Stomach (tissue), 9 donors: ENCODE data around the gene FREM2. TPM values are rescaled to one million over a fixed set of nuclear protein-coding genes. Genes with fewer than 3 reads are reported as not detected.

Source experiments
- DNase-seq, 2 donors: peaks; one replicate each; pipeline versions ENCODE4 v3.0.0 to v3.0.0-alpha.2; 2013 to 2019
- H3K27ac ChIP-seq, 5 donors: fragments of 200-600 bp in 4 of 5; sonication (generic) in 4 of 5; one replicate each; pipeline ENCODE4 v1.5.1; 2013 to 2019; ENCODE audit warnings: mild to moderate bottlenecking in 1 of 5, moderate library complexity in 1 of 5
- H3K27me3 ChIP-seq, 3 donors: fragments of 200-600 bp; sonication (generic); one replicate each; pipeline ENCODE4 v1.5.1; 2017 to 2019; ENCODE audit warnings: mixed run types in 1 of 3
- H3K36me3 ChIP-seq, 4 donors: fragments of 200-600 bp; sonication (generic); 1 replicate in 3 of 4; 2 replicates in 1 of 4; pipeline ENCODE4 v1.5.1; 2016 to 2019
- H3K4me1 ChIP-seq, 4 donors: fragments of 200-600 bp; sonication (generic); one replicate each; pipeline ENCODE4 v1.5.1; 2016 to 2019
- H3K4me3 ChIP-seq, 4 donors: fragments of 200-600 bp; sonication (generic) in 3 of 4; one replicate each; pipeline ENCODE4 v1.5.1; 2016 to 2019; ENCODE audit warnings: mild to moderate bottlenecking in 1 of 4
- H3K9me3 ChIP-seq, 4 donors: fragments of 200-600 bp; sonication (generic); one replicate each; pipeline ENCODE4 v1.5.1; 2016 to 2019
- EP300 ChIP-seq: sonication (generic); formaldehyde crosslinking; IDR thresholded peaks from one replicate; pipeline ENCODE4 v1.6.1; 2017; ENCODE audit warnings: antibody characterized with exemption
- POLR2A ChIP-seq, 4 donors: fragments of 450-650 bp; IDR thresholded peaks; one replicate each; pipeline ENCODE4 v1.6.1; 2016; ENCODE audit warnings: antibody characterized with exemption in 4 of 4, control low read depth in 2 of 4, mild to moderate bottlenecking in 1 of 4, moderate library complexity in 1 of 4
- POLR2AphosphoS5 ChIP-seq, 3 donors: sonication (generic); formaldehyde crosslinking; IDR thresholded peaks; one replicate each; pipeline ENCODE4 v1.6.1; 2016; ENCODE audit warnings: antibody characterized with exemption in 3 of 3
- WGBS, 5 donors: extraction: QIAGEN DNeasy Blood & Tissue Kit in 3 of 5; methylation state at CpG; one replicate each; pipeline versions ENCODE4 v1.1.5 to v1.1.7; 2013 to 2018; 5-methylcytosine and 5-hydroxymethylcytosine counted together
- intact Hi-C: fragments of 100-400 bp; cut with DNase I; formaldehyde crosslinking; loops from one replicate; pipeline ENCODE4 v1.15.1; 2023; ENCODE audit warnings: low total_unique reads
- polyA plus RNA-seq, 3 donors: library from polyadenylated mRNA; stranded (reverse); fragments of 200-250 nt; gene quantifications; one replicate each; pipeline ENCODE4 v1.2.3, GENCODE V29; 2013
- total RNA-seq, 5 donors: library from RNA; depleted of rRNA; stranded (reverse); fragments of >200 nt; gene quantifications; one replicate each; pipeline versions ENCODE4 v1.1.0 to v1.2.3, GENCODE V29; 2014 to 2016
- TF ChIP-seq, protein P1 (sequence below), 7 experiments: fragments of 450-650 bp in 4 of 7; fragments of 200-600 bp in 3 of 7; sonication (generic) in 3 of 7; IDR thresholded peaks; one replicate each; pipeline ENCODE4 v1.5.1; 2016 to 2019; ENCODE audit warnings: antibody characterized with exemption in 7 of 7, control low read depth in 2 of 7, mild to moderate bottlenecking in 1 of 7
- donor health status: healthy with polysubstance abuse.
- donor health status: Bipolar disorder and iron deficiency.
- donor health status: healthy.

FREM2 gene
- total and polyA plus RNA-seq, 8 donors, result 0.37 to 18.0 (median 1.3) TPM

DNA sequence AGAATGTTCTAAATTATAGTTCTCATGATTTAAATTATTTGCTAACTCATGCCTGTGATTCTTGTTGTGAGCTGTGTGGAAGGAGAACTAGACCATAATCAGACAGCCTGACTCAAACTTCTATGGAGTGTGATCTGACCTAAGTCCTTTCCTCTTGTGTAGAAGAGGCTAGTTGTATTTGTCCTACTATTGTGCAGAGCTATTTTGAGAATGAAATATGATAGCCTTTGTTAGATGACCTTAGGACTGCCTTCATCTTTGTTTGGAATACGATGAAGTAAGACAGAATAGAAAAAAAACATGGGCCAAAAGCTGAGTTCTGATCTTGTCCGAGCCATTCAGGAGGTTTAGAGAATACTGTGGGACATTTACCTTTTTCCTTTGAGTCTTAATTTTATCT lies 184.4 kb downstream of the FREM2 start:
- H3K9me3 ChIP-seq, result no peaks in the 10 kb centered on the region
- peaks cover 0 to 4% (median 0%) of the 10 kb centered on the region in 4 donors for H3K36me3 ChIP-seq
- TF ChIP-seq, protein P1, sequence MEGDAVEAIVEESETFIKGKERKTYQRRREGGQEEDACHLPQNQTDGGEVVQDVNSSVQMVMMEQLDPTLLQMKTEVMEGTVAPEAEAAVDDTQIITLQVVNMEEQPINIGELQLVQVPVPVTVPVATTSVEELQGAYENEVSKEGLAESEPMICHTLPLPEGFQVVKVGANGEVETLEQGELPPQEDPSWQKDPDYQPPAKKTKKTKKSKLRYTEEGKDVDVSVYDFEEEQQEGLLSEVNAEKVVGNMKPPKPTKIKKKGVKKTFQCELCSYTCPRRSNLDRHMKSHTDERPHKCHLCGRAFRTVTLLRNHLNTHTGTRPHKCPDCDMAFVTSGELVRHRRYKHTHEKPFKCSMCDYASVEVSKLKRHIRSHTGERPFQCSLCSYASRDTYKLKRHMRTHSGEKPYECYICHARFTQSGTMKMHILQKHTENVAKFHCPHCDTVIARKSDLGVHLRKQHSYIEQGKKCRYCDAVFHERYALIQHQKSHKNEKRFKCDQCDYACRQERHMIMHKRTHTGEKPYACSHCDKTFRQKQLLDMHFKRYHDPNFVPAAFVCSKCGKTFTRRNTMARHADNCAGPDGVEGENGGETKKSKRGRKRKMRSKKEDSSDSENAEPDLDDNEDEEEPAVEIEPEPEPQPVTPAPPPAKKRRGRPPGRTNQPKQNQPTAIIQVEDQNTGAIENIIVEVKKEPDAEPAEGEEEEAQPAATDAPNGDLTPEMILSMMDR (IDR thresholded peaks at IDR 0.05), result no peak
- no peak for TF ChIP-seq EP300
- no peak for TF ChIP-seq POLR2AphosphoS5 (IDR thresholded peaks at IDR 0.05)
- TF ChIP-seq POLR2A (IDR thresholded peaks at IDR 0.05), result no peak
- no peak overlapping the region for H3K27ac ChIP-seq
- H3K27me3 ChIP-seq, result no peaks in the 10 kb centered on the region
- no peak overlapping the region for H3K4me3 ChIP-seq
- WGBS, 5 donors, result 27 to 69% (median 56%) methylated on average over 2 of the region's 2 CpGs
- H3K4me1 ChIP-seq, result peaks cover 0 to 10% (median 0%) of the 10 kb centered on the region in 4 donors
- intact Hi-C loops, result no loop called here
- DNase-seq, result no peak

DNA sequence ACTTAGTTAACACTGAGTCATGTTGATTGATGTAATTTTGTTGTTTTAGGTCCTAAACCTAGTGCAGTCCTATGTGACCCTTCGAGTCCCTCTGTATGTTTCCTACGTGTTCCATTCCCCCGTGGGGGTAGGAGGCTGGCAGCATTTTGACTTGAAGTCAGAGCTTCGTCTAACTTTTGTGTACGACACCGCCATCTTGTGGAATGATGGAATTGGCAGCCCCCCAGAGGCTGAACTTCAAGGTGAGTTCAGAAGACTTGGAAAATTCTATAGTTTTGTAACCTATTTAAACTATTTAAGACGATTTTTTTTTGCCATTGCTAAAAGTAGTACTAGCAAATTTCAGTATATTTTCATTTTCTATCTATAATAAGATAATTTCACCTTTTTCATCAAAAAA lies 185.8 kb downstream of the FREM2 start:
- Histone ChIP-seq H3K27ac (no peak overlapping the region), H3K36me3 (peaks cover 0 to 4% (median 0%) of the 10 kb centered on the region in 4 donors), H3K4me3 (no peak overlapping the region), H3K27me3 (no peaks in the 10 kb centered on the region), H3K4me1 (peaks cover 0 to 10% (median 0%) of the 10 kb centered on the region in 4 donors), H3K9me3 (no peaks in the 10 kb centered on the region)
- intact Hi-C loops, result no loop called here
- peak in 1 of 2 donors; percentile 73 for DNase-seq
- WGBS, 5 donors, result 36 to 49% (median 41%) methylated on average over 7 of the region's 7 CpGs
- TF ChIP-seq POLR2A (IDR thresholded peaks at IDR 0.05), result no peak
- TF ChIP-seq, protein P1 (IDR thresholded peaks at IDR 0.05), result peak in 1 of 7 experiments; percentile 7

DNA sequence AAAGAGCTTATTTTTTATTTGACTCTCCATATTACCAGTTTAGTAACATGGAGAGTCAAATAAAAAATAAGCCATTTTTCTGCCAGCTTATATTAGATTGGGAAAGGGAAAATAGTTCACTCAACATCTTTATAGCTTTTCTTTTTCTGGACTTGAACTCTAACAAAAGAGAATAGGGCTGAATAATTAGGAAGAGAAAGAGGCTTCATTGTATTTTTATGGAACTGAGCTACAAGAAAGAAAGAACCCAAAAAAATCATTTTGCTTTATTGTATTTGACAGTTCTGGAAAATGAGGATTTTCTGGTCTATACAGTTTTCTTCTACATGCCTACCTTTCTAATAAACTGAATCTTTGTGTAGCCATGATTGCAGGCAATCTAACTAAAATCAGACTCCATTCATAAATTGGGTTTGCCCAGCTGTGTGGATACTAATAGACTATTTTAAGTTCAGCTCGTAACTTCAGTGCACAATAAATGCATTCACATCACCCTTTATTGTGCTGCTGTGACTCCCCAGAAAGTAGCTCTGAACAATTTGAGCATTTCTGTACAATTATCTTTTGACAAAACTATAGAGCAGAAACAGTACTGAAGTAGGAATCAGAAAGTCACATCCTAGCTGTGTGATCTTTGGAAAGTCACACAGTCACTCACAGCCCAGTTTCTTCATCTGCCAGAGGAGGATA lies 188.5 kb downstream of the FREM2 start:
- WGBS, 5 donors, result 65 to 86% (median 81%) methylated on average over 1 of the region's 1 CpG
- TF ChIP-seq, protein P1 (IDR thresholded peaks at IDR 0.05), result no peak
- no peak for TF ChIP-seq EP300
- no peak for TF ChIP-seq POLR2A (IDR thresholded peaks at IDR 0.05)
- TF ChIP-seq POLR2AphosphoS5 (IDR thresholded peaks at IDR 0.05), result no peak

DNA sequence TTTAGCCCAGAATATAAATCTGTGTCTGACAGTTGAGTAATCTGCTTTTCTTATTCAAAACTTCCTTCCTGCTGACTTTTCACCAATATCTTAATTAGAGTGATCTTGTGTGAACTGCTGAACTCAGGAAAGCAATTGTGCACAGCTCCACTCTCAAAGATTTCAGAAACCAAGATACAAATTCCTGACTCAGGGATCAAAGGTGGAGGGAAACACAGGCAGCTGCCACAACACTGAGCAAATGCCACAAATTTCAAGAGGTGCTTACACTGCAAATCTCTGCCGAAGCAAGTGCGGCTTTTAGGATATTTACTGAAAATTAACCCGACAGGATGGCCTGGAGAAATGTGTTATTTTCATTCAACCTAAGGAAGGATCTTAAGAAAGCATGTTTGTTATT lies 192.4 kb downstream of the FREM2 start:
- Histone ChIP-seq H3K36me3 (peaks cover 0 to 16% (median 5%) of the 10 kb centered on the region in 4 donors), H3K27ac (no peak overlapping the region), H3K4me3 (no peak overlapping the region), H3K27me3 (no peaks in the 10 kb centered on the region), H3K9me3 (no peaks in the 10 kb centered on the region), H3K4me1 (peaks cover 0 to 6% (median 4%) of the 10 kb centered on the region in 4 donors)
- WGBS, 5 donors, result 30 to 49% (median 39%) methylated on average over 3 of the region's 3 CpGs
- TF ChIP-seq POLR2AphosphoS5 (IDR thresholded peaks at IDR 0.05) (no peak), EP300 (no peak), POLR2A (IDR thresholded peaks at IDR 0.05) (no peak)
- TF ChIP-seq, protein P1 (IDR thresholded peaks at IDR 0.05), result no peak
- DNase-seq, result peak in 1 of 2 donors; percentile 58
- intact Hi-C loops, result no loop called here

More for the DNA sequence above, 188.5 kb downstream of the FREM2 start:
- Histone ChIP-seq H3K4me3 (no peak overlapping the region), H3K27me3 (no peaks in the 10 kb centered on the region), H3K4me1 (no peaks in the 10 kb centered on the region), H3K9me3 (no peaks in the 10 kb centered on the region), H3K27ac (no peak overlapping the region), H3K36me3 (peaks cover 0 to 10% (median 3%) of the 10 kb centered on the region in 4 donors)
- intact Hi-C loops, result no loop called here
- DNase-seq, result no peak
